Effector CD4-positive, alpha-beta T cell (primary cell): ENCODE data around the gene ACBD4.
"Not testable (repeated sequence)": the region's sequence is repeated elsewhere in the genome, so short reads cannot be mapped to it uniquely, and the experiment has no call there.

Source experiments
- DNase-seq: peaks from one replicate; pipeline ENCODE4 v3.0.0-alpha.2; 2020

The ACBD4 gene

GRCh38 chr17:45120558-45120957 is 14.9 kb upstream of the ACBD4 start:
- no peak for DNase-seq

DNA sequence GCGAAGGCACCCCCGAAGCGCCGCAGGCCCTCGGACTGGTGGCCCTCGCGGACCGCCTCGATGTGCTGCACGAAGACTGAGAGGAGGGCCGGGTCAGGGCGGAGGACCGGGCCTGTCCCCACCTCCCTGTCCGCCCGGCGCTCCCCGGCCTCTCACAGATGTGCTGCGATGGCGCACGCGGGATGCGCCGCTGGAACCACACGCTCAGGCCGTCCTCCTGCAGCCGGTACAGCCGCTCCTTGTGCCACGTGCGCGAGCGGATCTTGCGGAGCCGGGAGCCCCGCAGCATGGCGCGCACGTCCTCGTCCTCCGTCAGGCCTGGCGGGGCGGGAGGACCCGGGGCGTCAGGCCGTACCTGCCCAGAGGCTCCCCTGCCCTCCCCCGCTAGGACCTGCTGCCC is 14.4 kb upstream of the ACBD4 start:
- DNase-seq: no peak

DNA sequence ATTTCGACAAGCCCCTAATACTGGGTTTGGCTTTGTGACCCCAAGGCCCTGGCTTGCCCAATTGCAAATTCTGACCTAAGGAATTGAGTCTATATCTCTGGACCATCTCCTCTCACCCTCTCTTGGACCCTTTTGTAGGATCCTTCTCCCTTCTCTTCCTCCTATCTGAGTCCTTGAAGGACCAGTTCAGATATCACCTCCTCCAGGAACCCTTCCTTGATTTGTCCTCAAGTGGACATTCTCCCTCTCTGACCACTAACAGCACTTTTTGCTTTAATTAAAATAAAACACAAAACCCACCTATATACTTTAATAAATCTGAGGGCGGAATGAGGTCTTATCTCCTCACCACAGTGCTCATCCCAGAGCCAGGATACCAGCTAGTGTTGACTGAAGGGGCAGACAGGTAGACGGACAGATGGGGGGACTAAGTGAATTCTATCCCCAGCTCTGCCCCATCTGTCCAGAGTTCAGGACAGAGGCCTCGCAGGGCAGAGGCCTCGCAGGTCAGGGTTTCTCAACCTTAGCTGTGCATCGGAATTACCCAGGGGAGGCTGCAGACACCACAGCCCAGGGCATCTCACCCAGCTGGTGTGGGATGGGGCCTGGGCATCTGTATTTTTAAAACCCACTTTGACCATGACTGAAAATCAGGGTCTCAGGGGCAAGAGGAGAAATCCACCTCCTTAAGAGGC is 12.3 kb upstream of the ACBD4 start:
- no peak for DNase-seq

- no peak for DNase-seq
These were observed 11.3 kb upstream of the ACBD4 start for GRCh38 chr17:45123930-45124796.

DNA sequence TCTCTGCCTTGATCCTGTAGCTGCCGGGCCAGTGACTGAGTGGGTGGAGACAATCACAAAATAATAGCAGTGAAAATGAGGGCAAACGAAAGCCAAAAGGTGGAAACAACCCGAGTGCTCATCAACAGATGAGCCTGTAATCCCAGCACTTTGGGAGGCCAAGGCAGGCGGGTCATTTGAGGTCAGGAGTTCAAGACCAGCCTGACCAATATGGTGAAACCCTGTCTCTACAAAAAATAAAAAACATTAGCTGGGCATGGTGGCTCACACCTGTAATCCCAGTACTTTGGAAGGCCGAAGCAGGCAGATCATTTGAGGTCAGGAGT is 10.7 kb upstream of the ACBD4 start:
- DNase-seq: not testable (repeated sequence)

DNA sequence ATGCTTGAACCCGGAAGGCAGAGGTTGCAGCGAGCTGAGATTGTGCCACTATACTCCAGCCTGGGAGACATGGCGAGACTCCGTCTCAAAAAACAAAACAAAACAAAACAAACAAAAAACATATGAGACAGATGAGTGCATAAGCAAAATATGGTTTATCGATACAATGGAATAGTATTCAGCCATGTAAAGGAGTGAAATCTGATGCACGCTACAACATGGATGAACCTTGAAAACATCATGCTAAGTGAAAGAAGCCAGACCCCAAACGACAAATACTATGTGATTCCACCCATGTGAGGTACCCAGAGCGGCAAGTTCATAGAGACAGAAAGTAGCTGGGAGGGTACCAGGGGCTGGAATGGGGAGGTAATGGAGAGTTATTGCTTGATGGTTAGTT is 10.0 kb upstream of the ACBD4 start:
- no peak for DNase-seq

DNA sequence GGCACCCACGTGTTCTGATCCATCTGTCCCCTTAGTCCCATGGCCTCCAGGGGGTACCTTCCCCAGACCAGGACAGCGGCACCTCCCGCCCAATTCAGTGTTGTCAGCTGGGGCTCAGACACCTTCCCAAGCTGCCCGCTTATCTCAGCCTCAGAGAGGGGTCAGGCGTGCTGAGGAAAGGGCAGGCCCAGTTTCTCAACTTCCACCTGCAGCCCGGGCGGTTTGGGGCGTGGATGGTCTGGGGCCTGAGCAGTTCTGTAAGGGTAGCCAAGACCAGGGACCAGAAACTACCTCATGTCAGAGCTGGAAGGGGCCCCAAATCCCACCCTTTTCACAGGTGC is 8.3 kb upstream of the ACBD4 start:
- no peak for DNase-seq

GRCh38 chr17:45127548-45128300 is 7.8 kb upstream of the ACBD4 start:
- no peak for DNase-seq

DNA sequence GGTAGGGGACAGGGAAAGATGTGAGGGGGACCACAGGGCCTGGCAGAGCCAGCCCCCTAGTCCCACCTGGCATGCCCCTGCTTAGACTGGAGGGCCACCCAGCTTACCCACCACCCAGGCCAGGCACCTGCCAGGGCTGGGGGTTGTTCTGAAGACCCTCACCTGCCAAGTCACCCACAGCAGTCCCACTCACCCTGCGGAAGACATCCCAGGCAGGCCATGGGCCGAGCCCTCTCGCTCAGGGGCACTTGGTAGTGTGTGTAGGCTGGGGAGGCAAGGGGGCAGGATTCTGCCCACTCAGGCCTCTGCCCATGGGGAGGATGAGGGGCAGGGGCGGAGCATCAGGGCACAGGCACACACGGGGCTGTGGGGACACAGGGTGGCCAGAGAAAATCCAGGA is 7.2 kb upstream of the ACBD4 start:
- DNase-seq: no peak

- DNase-seq: no peak
These were observed 6.5 kb upstream of the ACBD4 start for GRCh38 chr17:45128989-45129388.

- DNase-seq: no peak
These were observed 6.0 kb upstream of the ACBD4 start for GRCh38 chr17:45129426-45129939.

DNA sequence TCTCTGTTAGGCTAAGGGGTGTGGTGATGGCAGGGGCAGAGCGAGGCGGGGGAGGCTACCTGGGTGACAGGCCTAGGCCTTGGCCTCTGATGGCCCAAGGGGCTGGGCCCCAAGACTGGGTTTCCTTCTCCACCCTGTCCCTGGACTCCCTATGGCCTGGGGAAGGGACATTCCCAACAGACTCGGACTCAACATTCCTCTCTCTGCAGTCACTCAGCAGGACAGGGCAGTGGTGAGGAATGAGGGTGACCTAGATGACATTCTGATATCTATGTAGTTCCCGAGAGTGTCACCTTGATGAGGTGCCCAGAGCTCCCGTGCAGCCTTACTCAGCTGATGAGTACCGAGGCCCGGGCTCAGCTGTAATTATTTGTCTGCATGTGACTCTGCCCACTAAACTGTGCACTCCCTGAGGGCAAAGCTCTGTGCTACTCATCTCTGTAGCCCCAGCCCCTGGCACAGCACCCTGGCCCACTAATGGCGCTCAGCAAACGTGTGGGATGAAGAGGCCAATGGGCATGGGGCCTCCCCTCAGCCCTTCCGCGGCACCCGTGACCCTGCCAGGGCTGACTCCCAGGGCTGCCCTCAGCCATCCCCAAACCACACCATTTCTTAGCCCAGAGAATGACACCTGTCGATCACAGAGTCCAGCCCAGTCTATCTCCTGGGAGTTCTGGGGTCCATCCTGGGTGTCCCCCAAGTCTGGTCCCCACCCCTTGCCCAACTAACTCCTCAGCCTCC is 5.4 kb upstream of the ACBD4 start:
- no peak for DNase-seq

DNA sequence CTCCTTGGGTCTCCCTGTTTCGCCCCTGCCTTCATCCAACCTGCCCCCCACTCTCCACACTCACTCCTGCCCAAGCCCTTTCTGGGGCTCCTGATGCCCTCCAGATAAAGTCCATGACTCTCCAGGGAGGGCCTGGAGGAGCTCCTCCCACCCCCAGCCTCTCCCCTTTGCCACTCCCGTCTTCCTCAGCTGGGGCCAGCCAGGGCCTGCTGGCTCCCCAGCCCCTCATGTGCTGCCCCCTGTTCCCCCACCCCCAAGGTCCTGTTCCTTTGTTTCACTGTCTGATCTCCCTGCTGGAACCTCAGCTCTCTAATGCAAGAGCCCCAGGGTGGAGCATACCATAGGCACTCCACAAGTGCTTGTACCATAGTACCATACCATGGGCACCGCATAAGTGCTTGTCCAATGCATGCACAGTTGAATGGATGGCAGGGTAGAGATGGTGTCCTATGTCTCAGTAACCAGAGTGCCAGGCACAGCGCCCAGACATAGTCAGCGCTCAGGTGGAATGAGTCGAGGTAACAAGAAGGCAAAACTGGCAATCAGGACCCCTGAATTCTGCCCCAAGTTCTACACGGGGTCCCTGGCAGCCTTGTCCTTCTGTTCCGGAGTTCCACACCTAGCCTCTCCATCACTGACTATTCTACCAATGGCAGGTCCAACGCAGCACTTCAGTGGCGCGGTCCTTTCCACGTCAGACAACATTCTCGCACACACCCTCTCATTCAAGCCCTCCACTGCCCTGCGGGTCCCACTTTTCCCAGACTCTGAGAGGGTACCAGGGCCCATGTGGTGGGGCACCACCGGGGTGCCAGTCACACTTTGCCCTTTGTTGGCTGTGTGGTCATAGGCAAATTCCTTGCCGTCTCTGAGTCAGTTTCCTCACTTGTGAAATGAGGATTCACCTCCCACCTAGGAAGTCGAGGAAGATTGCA is 4.5 kb upstream of the ACBD4 start:
- DNase-seq: no peak

GRCh38 chr17:45131616-45132319 is 3.7 kb upstream of the ACBD4 start:
- peak; percentile 49 for DNase-seq

DNA sequence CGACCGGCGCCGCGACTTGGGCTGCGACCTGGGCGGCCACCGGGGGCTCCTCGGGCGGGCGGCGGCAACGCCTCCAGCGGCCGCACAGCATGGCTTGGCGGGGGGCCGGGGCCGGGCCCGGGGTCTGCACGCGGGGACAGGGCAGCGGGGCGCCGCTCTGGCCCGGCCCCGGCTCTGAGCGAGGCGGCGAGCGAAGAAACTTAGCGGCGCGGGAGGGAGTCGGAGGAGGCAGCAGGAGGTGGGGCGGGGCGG is 3.2 kb upstream of the ACBD4 start, which contains the start of gene PLCD3:
PLCD3 (minus strand) TSS at position 196 of the 252 bp plus-strand sequence; CDS start at position 91, 105 bp downstream.
- DNase-seq: no peak

GRCh38 chr17:45132572-45133463 is 2.7 kb upstream of the ACBD4 start:
- DNase-seq: peak; percentile 60

DNA sequence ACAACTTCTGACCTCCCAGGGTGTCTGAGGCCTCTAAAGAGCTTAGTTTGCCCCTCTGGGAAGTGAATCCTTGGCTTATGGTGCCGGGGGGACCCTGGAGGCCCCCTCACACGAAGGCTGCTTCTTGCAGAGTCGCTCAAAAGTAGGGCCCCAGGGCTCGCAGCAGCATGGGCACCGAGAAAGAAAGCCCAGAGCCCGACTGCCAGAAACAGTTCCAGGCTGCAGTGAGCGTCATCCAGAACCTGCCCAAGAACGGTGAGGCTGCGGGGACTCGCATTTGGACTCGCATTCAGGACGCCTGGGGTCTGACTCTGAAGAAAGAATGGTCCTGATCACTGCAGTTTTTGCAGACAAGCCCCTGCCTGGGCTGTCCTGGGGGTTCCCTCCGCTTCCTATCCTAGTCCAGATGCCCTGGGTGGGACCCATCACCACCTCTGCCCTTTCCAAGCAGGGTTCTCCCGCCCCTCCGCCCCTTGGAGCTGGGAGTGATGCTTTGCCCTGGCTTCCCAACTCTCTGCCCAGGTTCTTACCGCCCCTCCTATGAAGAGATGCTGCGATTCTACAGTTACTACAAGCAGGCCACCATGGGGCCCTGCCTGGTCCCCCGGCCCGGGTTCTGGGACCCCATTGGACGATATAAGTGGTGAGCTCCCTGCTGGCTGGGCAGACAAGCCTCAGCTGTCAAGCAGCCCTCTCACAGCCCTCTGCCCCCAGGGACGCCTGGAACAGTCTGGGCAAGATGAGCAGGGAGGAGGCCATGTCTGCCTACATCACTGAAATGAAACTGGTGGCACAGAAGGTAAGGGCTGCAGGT is 698 bp downstream of the ACBD4 start:
- DNase-seq: no peak

GRCh38 chr17:45136846-45137560 is 1.5 kb downstream of the ACBD4 start:
- no peak for DNase-seq
